ENCODE data around the gene MAT1A. TPM values are rescaled to one million over a fixed set of nuclear protein-coding genes. Genes with fewer than 3 reads are reported as not detected.

Gene MAT1A
- total RNA-seq: not detected in 2 replicates

DNA sequence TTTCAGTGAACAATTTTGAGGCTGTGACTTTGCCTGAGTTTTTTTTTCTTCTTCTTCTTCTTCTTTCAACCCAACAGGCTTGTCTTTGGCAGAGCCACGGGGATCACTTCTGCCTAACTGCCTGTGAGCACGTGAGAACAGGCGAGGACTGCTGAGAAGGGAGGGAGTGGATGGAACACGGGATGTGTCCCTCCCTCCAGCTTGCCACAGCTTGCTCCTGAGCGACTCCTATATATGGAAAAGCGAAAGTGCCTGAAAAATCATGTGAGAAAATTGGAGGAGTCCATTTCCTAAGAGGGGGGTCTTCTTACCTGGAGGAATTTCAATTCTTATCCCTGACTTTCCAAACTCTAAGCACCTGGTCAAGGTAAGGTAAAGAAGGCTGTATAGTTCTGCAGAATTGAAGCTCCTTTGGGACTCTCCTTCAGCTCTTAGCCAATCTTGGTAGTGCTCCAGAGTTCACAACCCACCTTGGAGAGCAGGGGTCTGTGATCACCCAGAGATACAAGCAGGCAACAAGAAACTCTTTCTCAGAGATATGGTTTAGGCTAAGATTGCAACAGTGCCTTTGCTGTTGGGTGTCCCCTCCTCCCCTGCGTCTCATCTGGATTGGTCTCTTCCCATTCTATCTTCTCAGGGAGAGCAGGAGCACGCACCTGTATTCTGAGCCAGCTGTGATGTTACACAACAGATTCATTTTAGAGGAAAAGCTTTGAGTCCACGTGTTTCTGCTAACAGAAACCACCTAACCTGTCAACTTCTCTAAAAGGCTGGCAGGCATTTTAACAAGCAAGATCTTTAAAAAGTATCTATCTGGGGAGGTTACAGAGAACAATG, at the start of gene MAT1A:
Gene MAT1A, minus strand, starts transcription at position 208 of the 837 bp plus-strand sequence. CDS start 235 bp downstream, outside the sequence.

Other genes starting within 250 kb of the MAT1A start
- 4.7 and 5.0 TPM in 2 replicates for gene TMEM254, start 211.0 kb downstream of the MAT1A start, total RNA-seq
- gene PLAC9, start 156.9 kb downstream of the MAT1A start, total RNA-seq: 1.9 and 6.9 TPM in 2 replicates
- gene ANXA11, start 84.1 kb downstream of the MAT1A start, total RNA-seq: 54.7 and 55.5 TPM in 2 replicates
- gene DYDC1, start 67.1 kb upstream of the MAT1A start, total RNA-seq: not detected in 2 replicates
- gene DYDC2, start 67.1 kb upstream of the MAT1A start, total RNA-seq: not detected in 2 replicates
- gene PRXL2A, start 118.9 kb upstream of the MAT1A start, total RNA-seq: 14.9 and 29.5 TPM in 2 replicates
- gene TSPAN14, start 164.7 kb upstream of the MAT1A start, total RNA-seq: 13.0 and 21.6 TPM in 2 replicates
- gene SH2D4B, start 248.2 kb upstream of the MAT1A start, total RNA-seq: not detected in 2 replicates

All from uterine smooth muscle cell (primary cell).